Calu3 (cell line): ENCODE results near the gene ARF4. TPM values are rescaled to one million over a fixed set of nuclear protein-coding genes. Genes with fewer than 3 reads are reported as not detected.

ENCODE experiments used
- BruUV-seq: library from RNA; stranded (reverse); fragments of 400-500 nt; replicated peaks from 2 replicates; lab custom pipeline; 2021; lab: Mats Ljungman, UMichigan
- CTCF ChIA-PET: fragments of 300-600 bp; sonication (Branson Sonifier 250); formaldehyde crosslinking; loops from one replicate; lab custom pipeline; 2022; ENCODE audit warnings: antibody characterized with exemption; lab: Charles Lee
- DNase-seq: peaks from one replicate; pipeline ENCODE4 v3.0.0; 2022
- H3K27ac Mint-ChIP-seq: one replicate; pipeline ENCODE4 v1.8.0; 2022; ENCODE audit warnings: mixed read lengths; ENCODE audit not compliant: unreplicated experiment
- H3K27me3 Mint-ChIP-seq: one replicate; pipeline ENCODE4 v1.8.0; 2022; ENCODE audit warnings: mixed read lengths; ENCODE audit not compliant: unreplicated experiment
- H3K36me3 Mint-ChIP-seq: one replicate; pipeline ENCODE4 v1.8.0; 2022; ENCODE audit warnings: mild to moderate bottlenecking, moderate library complexity, mixed read lengths; ENCODE audit not compliant: insufficient read depth, unreplicated experiment
- H3K4me1 Mint-ChIP-seq: one replicate; pipeline ENCODE4 v1.8.0; 2022; ENCODE audit warnings: mild to moderate bottlenecking, low read depth, mixed read lengths; ENCODE audit not compliant: unreplicated experiment
- H3K4me3 Mint-ChIP-seq: one replicate; pipeline ENCODE4 v1.8.0; 2022; ENCODE audit warnings: mild to moderate bottlenecking, low read depth, moderate library complexity, mixed read lengths; ENCODE audit not compliant: unreplicated experiment
- H3K9me3 Mint-ChIP-seq: one replicate; pipeline ENCODE4 v1.8.0; 2022; ENCODE audit warnings: low read depth, mixed read lengths; ENCODE audit not compliant: unreplicated experiment
- intact Hi-C: fragments of 100-400 bp; cut with micrococcal nuclease; formaldehyde crosslinking; loops from one replicate; pipeline ENCODE4 v1.10.0; 2022; ENCODE audit not compliant: unreplicated experiment
- total RNA-seq: library from RNA; stranded (reverse); gene quantifications from 2 replicates; pipeline ENCODE4 v1.2.3, GENCODE V29; 2022
- TF ChIP-seq, protein P1 (sequence below): fragments of 200-600 bp; IDR thresholded peaks from one replicate; pipeline ENCODE4 v1.8.0; 2022; ENCODE audit warnings: antibody characterized with exemption; ENCODE audit not compliant: unreplicated experiment

Gene ARF4
- total RNA-seq, 1 experiment from 2014 or later = 164 TPM

DNA sequence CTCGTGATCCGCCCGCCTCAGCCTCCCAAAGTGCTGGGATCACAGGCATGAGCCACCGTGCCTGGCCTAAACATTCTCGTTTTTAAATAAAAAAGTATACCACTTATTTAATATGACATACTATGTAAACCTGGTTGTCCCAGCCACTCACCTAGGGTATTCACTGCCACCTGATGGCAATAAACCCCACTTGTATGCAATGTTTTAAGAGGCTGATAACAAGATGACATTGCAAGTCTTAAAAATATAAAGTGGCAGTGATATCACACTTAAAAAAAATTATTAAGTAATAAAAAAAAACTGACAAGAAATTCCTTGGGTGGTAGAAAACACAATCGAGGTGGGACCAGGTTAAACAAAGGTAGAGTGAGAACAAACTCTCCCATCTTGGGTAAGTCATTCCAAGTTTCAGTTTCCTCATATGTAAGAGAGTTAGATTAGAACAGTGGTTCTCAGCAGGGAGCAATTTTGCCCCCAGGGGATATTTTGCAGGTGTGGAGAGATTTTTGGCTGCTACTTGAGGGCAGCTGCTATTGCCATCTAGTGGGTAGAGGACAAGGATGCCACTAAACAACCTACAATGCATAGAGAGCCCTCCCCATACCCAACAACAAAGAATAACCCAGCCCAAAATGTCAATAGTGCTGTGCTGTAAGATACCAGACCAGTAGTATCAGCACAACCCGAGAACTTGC lies 14.5 kb downstream of the ARF4 start:
- BruUV-seq = no TSS peak
- Mint-ChIP-seq H3K36me3 (peaks cover 43% of the 10 kb centered on the region), H3K27me3 (no peaks in the 10 kb centered on the region), H3K27ac (no peak overlapping the region), H3K4me1 (peaks cover 21% of the 10 kb centered on the region), H3K9me3 (no peaks in the 10 kb centered on the region), H3K4me3 (no peak overlapping the region)
- DNase-seq = peak; percentile 76
- TF ChIP-seq, protein P1, sequence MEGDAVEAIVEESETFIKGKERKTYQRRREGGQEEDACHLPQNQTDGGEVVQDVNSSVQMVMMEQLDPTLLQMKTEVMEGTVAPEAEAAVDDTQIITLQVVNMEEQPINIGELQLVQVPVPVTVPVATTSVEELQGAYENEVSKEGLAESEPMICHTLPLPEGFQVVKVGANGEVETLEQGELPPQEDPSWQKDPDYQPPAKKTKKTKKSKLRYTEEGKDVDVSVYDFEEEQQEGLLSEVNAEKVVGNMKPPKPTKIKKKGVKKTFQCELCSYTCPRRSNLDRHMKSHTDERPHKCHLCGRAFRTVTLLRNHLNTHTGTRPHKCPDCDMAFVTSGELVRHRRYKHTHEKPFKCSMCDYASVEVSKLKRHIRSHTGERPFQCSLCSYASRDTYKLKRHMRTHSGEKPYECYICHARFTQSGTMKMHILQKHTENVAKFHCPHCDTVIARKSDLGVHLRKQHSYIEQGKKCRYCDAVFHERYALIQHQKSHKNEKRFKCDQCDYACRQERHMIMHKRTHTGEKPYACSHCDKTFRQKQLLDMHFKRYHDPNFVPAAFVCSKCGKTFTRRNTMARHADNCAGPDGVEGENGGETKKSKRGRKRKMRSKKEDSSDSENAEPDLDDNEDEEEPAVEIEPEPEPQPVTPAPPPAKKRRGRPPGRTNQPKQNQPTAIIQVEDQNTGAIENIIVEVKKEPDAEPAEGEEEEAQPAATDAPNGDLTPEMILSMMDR = no peak
- intact Hi-C loops = loop anchor here (1.0 kb wide), 1 partner anchor 185 kb away; no protein-coding TSS in a partner anchor
- CTCF ChIA-PET = interaction anchor here (1.0 kb wide), 1 partner anchor 185 kb away, joined by 3 read pairs; no protein-coding TSS in a partner anchor

DNA sequence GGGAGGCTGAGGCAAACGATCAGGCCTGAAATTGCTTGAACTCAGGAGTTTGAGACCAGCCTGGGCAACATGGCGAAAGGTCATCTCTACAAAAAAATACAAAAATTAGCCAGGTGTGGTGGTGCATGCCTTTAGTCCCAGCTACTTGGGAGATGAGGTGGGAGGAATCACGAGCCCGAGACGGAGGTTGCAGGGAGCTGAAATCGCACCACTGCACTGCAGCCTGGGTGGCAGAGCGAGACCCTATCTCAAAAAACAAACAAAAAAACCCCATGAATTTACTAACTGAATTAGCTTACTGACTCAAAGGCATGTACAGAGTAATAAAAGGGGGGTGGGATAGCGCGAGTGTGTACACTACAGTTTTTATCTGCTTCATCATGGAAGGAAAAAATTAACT lies 19.3 kb downstream of the ARF4 start:
- Mint-ChIP-seq H3K36me3 (peaks cover 56% of the 10 kb centered on the region), H3K27me3 (no peaks in the 10 kb centered on the region), H3K27ac (no peak overlapping the region), H3K4me1 (peaks cover 18% of the 10 kb centered on the region), H3K4me3 (no peak overlapping the region), H3K9me3 (no peaks in the 10 kb centered on the region)
- no peak for DNase-seq
- TF ChIP-seq, protein P1 = no peak
- no TSS peak for BruUV-seq
- CTCF ChIA-PET = no interaction called here
- intact Hi-C loops = no loop called here

DNA sequence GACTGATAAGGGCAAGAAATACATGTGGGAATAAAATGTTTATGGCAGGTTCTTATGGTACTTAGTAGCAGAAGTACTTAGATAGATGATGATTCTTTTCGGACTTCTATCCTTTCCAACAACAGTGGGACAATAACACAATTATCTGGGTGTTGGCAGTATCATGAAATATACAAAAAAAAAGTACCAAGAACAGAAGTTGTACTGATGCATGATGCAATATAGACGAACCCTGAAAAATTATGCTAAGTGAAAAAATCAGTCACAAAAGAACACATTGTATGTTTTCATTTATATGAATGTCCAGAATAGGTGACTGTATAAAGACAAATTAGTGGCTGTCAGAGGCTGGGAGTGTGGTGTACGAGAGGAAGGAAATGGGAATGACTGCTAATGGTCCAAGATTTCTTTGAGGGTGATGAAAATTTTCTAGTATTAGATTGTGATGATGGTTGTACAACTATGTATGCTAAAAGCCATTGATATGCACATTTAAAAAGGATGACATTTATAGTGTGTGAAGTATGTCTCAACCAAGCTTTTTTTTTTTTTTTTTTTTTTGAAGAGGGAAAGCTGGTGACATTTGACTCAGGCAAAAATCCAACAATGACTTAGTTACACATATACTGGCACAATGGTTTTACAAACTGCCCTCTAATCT lies 21.0 kb downstream of the ARF4 start:
- peaks cover 17% of the 10 kb centered on the region for H3K4me1 Mint-ChIP-seq
- intact Hi-C loops = no loop called here
- no peaks in the 10 kb centered on the region for H3K9me3 Mint-ChIP-seq
- CTCF ChIA-PET = no interaction called here
- peak overlapping the region; percentile 67 for H3K27ac Mint-ChIP-seq
- H3K4me3 Mint-ChIP-seq = no peak overlapping the region
- BruUV-seq = no TSS peak
- no peak for DNase-seq
- H3K27me3 Mint-ChIP-seq = no peaks in the 10 kb centered on the region
- peaks cover 57% of the 10 kb centered on the region for H3K36me3 Mint-ChIP-seq
- TF ChIP-seq, protein P1 = no peak

DNA sequence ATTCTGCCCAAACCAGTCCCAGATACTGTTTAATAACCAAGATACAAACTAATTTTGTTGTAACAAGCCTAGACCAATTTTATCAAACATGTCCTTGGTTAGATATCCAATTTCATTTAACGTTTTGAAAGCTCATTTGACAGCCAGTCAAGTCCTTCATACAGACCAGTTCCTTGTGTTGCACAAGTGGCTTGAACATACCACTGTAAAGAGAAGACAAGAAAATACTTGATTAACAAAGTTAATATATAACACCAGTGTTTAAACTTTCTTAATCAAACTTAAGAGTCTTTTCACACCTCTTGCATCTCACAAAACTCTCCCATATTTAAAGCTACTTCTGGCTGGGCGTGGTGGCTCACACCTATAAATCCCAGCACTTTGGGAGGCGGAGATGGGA lies 25.0 kb downstream of the ARF4 start:
- DNase-seq = no peak
- TF ChIP-seq, protein P1 = no peak
- Mint-ChIP-seq H3K4me1 (peaks cover 15% of the 10 kb centered on the region), H3K9me3 (no peaks in the 10 kb centered on the region), H3K4me3 (no peak overlapping the region), H3K36me3 (peaks cover 60% of the 10 kb centered on the region), H3K27me3 (no peaks in the 10 kb centered on the region), H3K27ac (no peak overlapping the region)
- CTCF ChIA-PET = interaction anchor here (0.8 to 1.0 kb wide), 3 partner anchors 22 to 175 kb away, joined by 3 to 4 read pairs (median 3); no protein-coding TSS in a partner anchor
- intact Hi-C loops = no loop called here
- no TSS peak for BruUV-seq
